Activated naive CD8-positive, alpha-beta T cell treated with anti-CD3 and anti-CD28 coated beads, Interleukin-2, amount 50 U/mL, for 24 hours (primary cell): ENCODE results near the gene NPPB.

Experiments used
- ATAC-seq: fragments of 150-1000 bp; cut with Tn5 transposase; one replicate; pipeline ENCODE4 v1.10.0; 2021
- DNase-seq: peaks from one replicate; pipeline ENCODE4 v3.0.0; 2021
- H3K27ac Mint-ChIP-seq: one replicate; pipeline ENCODE4 v1.8.0; 2021; ENCODE audit warnings: mild to moderate bottlenecking, mixed read lengths
- H3K27me3 Mint-ChIP-seq: one replicate; pipeline ENCODE4 v1.8.0; 2021; ENCODE audit warnings: mixed read lengths
- H3K36me3 Mint-ChIP-seq: one replicate; pipeline ENCODE4 v1.8.0; 2021; ENCODE audit warnings: low read depth, mixed read lengths
- H3K4me1 Mint-ChIP-seq: one replicate; pipeline ENCODE4 v1.8.0; 2021; ENCODE audit warnings: mixed read lengths
- H3K4me3 Mint-ChIP-seq: one replicate; pipeline ENCODE4 v1.8.0; 2021; ENCODE audit warnings: mild to moderate bottlenecking, moderate library complexity, mixed read lengths
- H3K9me3 Mint-ChIP-seq: one replicate; pipeline ENCODE4 v1.8.0; 2021; ENCODE audit warnings: mixed read lengths

Gene NPPB

GRCh38 chr1:11888206-11888876, 29.6 kb upstream of the NPPB start:
- Mint-ChIP-seq H3K36me3 (no peaks in the 10 kb centered on the region), H3K4me1 (no peaks in the 10 kb centered on the region), H3K27ac (no peak overlapping the region), H3K27me3 (peaks cover 3% of the 10 kb centered on the region), H3K4me3 (no peak overlapping the region), H3K9me3 (no peaks in the 10 kb centered on the region)
- DNase-seq (no peak), ATAC-seq (no peak)

GRCh38 chr1:11887666-11888007, 28.9 kb upstream of the NPPB start:
- ATAC-seq (no peak), DNase-seq (no peak)
- Mint-ChIP-seq H3K27me3 (peaks cover 3% of the 10 kb centered on the region), H3K4me3 (no peak overlapping the region), H3K36me3 (no peaks in the 10 kb centered on the region), H3K27ac (no peak overlapping the region), H3K4me1 (no peaks in the 10 kb centered on the region), H3K9me3 (no peaks in the 10 kb centered on the region)

DNA sequence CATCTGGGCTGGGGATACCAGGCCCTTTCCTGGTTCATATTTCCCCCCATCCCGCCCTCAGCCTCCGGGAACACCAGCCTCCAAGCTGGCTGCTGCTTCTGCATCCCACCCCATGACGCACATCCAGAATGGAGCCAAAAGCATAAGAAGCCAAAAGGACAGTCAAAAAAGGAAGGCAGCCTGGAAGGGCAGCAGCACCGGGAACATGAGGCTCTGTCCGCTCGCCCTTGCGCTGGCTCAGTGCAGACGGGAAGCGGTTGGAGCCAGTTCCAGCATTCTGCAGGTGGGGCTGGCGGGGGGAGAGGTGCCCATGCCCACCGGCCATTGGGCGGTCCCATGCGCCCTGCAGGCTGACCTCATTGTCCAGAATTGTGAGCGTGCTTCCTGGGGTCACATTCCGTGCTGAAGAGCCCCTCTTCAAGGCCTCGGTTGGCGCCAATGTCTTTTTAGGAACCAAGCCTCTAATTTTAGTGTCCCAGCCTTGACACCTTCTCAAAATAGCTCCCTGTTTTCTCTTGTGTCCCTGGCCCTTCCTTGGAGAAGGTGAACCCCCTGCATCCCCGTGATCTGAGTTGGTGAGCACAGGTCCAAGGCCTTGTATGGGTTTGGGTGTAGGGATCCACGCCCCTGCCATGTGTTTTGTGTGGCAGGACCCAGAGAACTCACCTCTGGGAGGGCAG, 28.4 kb upstream of the NPPB start:
- Mint-ChIP-seq H3K36me3 (no peaks in the 10 kb centered on the region), H3K27me3 (peaks cover 3% of the 10 kb centered on the region), H3K27ac (no peak overlapping the region), H3K9me3 (no peaks in the 10 kb centered on the region), H3K4me3 (no peak overlapping the region), H3K4me1 (no peaks in the 10 kb centered on the region)
- DNase-seq, result no peak
- ATAC-seq, result no peak

DNA sequence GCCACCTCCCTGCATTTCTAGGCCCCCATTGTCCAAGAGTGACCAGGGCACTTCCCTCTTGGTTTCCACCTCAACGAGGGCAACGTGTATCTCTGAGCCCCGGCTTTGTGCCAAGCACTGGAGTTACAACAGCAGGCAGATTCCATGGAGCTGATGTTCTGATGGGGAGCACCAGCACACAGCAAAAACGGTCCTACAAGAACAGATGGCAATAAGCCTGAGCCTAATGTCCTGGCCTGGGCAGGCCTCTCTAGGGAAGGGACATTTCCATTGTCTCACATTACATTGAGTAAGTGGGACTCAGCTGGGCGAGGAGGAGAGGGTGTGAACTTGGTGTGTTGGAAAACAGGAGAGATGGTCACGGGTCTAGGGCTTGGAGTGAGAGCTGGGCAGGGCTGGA, 27.2 kb upstream of the NPPB start:
- Mint-ChIP-seq H3K9me3 (no peaks in the 10 kb centered on the region), H3K27ac (no peak overlapping the region), H3K4me1 (no peaks in the 10 kb centered on the region), H3K36me3 (no peaks in the 10 kb centered on the region), H3K27me3 (peaks cover 3% of the 10 kb centered on the region), H3K4me3 (no peak overlapping the region)
- DNase-seq (no peak), ATAC-seq (no peak)

DNA sequence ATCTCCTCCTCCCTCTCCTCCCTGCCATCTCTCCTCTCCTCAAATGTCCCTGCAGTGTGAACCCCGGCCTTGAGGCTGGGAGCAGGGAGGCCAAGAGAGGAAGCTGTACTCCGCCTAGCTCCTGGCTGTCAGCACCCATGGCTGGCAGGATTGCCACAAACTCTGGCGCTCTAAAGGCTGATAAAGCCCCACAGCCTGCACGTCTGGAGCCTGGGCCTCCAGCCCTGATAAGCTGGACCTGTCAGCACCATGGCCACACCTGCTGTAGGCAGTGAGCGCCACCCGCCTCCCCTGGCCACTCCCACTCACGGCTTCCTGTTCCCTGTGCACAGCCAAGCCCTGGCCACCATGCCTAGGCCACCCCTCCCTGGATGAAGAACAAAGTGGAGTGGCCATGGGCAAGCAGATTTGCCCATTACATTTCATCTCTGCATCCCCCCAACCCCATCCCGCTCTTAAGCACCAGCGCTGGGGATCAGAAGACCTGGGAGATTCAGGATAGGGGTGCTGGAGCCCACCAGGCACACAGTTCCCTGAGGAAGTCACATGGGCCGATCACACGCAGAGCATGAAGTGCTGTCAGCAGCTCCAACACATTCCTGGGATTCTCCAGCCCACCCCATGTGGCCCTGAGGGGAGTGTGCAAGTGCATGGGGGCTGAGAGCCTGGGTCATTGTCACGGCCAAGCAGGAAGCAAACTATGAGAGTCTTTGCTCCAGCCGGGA, 24.2 kb upstream of the NPPB start:
- ATAC-seq (no peak), DNase-seq (no peak)
- H3K27ac Mint-ChIP-seq, result no peak overlapping the region
- H3K27me3 Mint-ChIP-seq, result peaks cover 3% of the 10 kb centered on the region
- H3K9me3 Mint-ChIP-seq, result no peaks in the 10 kb centered on the region
- no peaks in the 10 kb centered on the region for H3K36me3 Mint-ChIP-seq
- no peaks in the 10 kb centered on the region for H3K4me1 Mint-ChIP-seq
- no peak overlapping the region for H3K4me3 Mint-ChIP-seq

GRCh38 chr1:11881749-11882441, 23.1 kb upstream of the NPPB start:
- no peaks in the 10 kb centered on the region for H3K4me1 Mint-ChIP-seq
- H3K9me3 Mint-ChIP-seq, result no peaks in the 10 kb centered on the region
- DNase-seq (no peak), ATAC-seq (no peak)
- no peak overlapping the region for H3K4me3 Mint-ChIP-seq
- H3K27ac Mint-ChIP-seq, result no peak overlapping the region
- peaks cover 5% of the 10 kb centered on the region for H3K27me3 Mint-ChIP-seq
- H3K36me3 Mint-ChIP-seq, result no peaks in the 10 kb centered on the region

GRCh38 chr1:11880911-11881748, 22.4 kb upstream of the NPPB start:
- ATAC-seq, result no peak
- H3K9me3 Mint-ChIP-seq, result no peaks in the 10 kb centered on the region

GRCh38 chr1:11880181-11880575, 21.4 kb upstream of the NPPB start:
- ATAC-seq (no peak), DNase-seq (no peak)
- Mint-ChIP-seq H3K27ac (no peak overlapping the region), H3K4me1 (no peaks in the 10 kb centered on the region), H3K27me3 (peaks cover 5% of the 10 kb centered on the region), H3K36me3 (no peaks in the 10 kb centered on the region), H3K4me3 (no peak overlapping the region), H3K9me3 (no peaks in the 10 kb centered on the region)

More at GRCh38 chr1:11880911-11881748, 22.4 kb upstream of the NPPB start:
- H3K27me3 Mint-ChIP-seq, result peaks cover 5% of the 10 kb centered on the region
- no peak for DNase-seq
- no peak overlapping the region for H3K27ac Mint-ChIP-seq
- H3K36me3 Mint-ChIP-seq, result no peaks in the 10 kb centered on the region
- no peak overlapping the region for H3K4me3 Mint-ChIP-seq
- H3K4me1 Mint-ChIP-seq, result no peaks in the 10 kb centered on the region

GRCh38 chr1:11879311-11880180, 20.8 kb upstream of the NPPB start:
- no peak overlapping the region for H3K27ac Mint-ChIP-seq
- DNase-seq (no peak), ATAC-seq (no peak)
- H3K4me1 Mint-ChIP-seq, result no peaks in the 10 kb centered on the region
- no peaks in the 10 kb centered on the region for H3K36me3 Mint-ChIP-seq
- no peak overlapping the region for H3K4me3 Mint-ChIP-seq
- H3K9me3 Mint-ChIP-seq, result no peaks in the 10 kb centered on the region
- peaks cover 5% of the 10 kb centered on the region for H3K27me3 Mint-ChIP-seq

DNA sequence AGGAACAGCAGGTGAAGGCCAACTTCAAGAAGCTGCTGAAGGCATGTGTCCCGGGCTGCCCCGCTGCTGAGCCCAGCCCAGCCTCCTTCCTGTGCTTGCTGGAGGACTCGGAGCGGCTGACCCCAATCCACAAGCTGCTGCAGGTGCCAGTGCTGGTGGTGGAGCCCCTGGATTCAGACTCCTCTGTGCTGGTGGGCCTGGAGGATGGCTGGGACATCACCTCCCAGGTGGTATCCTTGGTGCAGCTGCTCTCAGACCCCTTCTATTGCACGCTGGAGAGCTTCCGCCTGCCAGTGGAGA, 20.1 kb upstream of the NPPB start:
- H3K27ac Mint-ChIP-seq, result no peak overlapping the region
- DNase-seq (no peak), ATAC-seq (no peak)
- peaks cover 5% of the 10 kb centered on the region for H3K27me3 Mint-ChIP-seq
- H3K9me3 Mint-ChIP-seq, result no peaks in the 10 kb centered on the region
- no peaks in the 10 kb centered on the region for H3K4me1 Mint-ChIP-seq
- no peaks in the 10 kb centered on the region for H3K36me3 Mint-ChIP-seq
- no peak overlapping the region for H3K4me3 Mint-ChIP-seq

DNA sequence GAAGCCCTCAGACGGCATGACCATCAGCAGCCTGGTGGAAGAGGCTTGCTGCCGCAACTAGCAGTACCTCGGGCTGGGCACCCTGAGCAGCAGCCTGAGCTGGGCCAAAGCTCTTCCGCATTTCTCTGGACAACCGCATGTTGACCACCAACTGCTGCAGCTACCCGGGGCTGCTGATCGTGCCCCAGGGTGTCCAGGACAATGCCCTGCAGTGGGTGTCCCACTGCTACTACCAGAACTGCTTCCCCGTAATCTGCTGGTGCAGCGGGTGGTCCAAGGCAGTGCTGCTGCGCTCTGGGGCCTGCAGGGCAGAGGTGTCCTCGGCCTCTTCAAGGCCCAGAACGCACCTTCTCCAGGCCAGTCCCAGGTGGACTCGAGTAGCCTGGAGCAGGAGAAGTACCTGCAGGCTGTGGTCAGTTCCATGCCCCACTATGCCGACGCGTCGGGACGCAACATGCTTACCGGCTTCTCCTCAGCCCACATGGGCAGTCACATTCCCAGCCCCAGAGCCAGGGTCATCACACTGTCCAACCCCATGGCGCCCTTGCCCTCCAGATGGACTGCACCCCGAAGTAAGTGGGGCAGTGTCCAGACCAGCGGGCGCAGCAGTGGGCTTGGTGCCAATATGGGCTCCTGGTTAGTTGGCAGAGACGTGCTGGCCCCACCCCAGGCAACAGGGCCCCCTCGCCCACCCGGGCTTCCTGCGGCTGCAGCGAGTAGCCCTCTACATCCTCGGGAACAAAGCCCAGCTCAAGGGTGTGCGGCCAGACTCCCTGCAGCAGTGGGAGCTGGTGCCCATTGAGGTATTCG, 19.5 kb upstream of the NPPB start:
- Mint-ChIP-seq H3K9me3 (no peaks in the 10 kb centered on the region), H3K27ac (no peak overlapping the region), H3K27me3 (peaks cover 5% of the 10 kb centered on the region), H3K36me3 (no peaks in the 10 kb centered on the region), H3K4me1 (no peaks in the 10 kb centered on the region), H3K4me3 (no peak overlapping the region)
- no peak for DNase-seq
- no peak for ATAC-seq

- DNase-seq (no peak), ATAC-seq (no peak)
- H3K36me3 Mint-ChIP-seq, result no peaks in the 10 kb centered on the region
- H3K27ac Mint-ChIP-seq, result no peak overlapping the region
- H3K4me3 Mint-ChIP-seq, result no peak overlapping the region
- no peaks in the 10 kb centered on the region for H3K9me3 Mint-ChIP-seq
- H3K4me1 Mint-ChIP-seq, result no peaks in the 10 kb centered on the region
- H3K27me3 Mint-ChIP-seq, result peaks cover 5% of the 10 kb centered on the region
Measured at GRCh38 chr1:11877074-11877473, 18.3 kb upstream of the NPPB start.

- Mint-ChIP-seq H3K27me3 (peaks cover 5% of the 10 kb centered on the region), H3K4me1 (no peaks in the 10 kb centered on the region), H3K4me3 (no peak overlapping the region), H3K27ac (no peak overlapping the region), H3K9me3 (no peaks in the 10 kb centered on the region), H3K36me3 (no peaks in the 10 kb centered on the region)
- DNase-seq (no peak), ATAC-seq (no peak)
Measured at GRCh38 chr1:11875094-11875493, 16.3 kb upstream of the NPPB start.
